SKM-1 treated with dmso at 0.1 percent for 144 hours (cell line): ENCODE data around the gene SCAMP1.

Experiments
- DNase-seq: peaks from one replicate; lab custom pipeline; 2025; ENCODE audit not compliant: unreplicated experiment; lab: John Stamatoyannopoulos, UW

SCAMP1 gene

DNA sequence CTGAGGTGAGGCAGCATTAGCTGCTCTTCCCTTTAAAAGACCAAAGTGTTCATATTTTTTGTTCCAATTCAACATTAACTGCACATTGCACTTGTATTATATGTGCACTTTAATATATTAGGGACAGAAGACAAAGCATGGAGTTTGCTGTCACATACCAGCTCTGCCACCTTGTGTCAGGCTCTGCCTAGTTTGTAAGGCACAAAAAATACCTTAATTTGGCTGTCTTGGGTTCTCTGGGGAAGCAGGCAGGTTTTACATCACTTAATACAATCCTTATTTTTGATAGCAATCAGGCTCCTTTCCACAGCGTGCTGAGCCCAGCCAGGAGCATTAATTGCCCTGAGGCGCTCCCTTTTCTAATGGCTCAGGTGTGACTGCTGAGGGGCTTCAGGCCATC is 131.8 kb downstream of the SCAMP1 start:
- no peak for DNase-seq

DNA sequence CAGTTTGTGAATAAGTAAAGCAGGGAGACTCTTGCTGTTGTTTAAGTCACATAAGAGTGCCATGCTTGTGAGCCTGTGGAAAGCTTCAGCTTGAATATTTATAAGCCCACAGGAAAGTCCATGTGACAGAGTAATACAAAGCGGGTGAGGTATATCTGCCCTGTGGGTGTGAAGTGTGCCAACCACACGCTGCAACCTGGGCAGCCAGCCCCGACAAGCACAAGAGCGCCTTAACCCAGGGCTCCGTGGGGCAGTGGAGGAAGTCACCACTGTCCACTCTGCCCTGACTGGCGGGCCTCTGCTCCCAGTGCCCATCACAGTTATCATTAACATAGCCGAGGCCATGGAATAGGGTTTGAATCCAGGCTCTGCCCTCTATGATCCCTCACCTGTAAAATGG is 132.2 kb downstream of the SCAMP1 start:
- no peak for DNase-seq

DNA sequence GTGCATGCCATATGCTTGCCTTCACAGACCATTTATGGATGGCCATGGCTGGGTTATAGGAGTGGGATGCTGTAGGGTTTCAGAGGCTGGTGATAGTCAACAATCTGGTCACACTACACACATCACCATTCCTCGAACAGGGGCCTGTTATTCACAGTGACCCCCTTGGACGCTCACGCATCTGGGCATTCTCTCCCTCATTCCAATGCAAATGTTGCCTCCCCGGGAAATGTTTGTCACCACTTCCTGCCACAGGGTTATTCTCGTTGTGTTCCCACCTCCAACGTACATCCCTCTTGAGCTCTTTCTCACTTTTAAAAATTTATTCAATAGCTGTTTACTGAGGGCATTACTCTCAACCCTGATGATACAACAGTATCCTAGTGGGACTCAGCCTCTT is 135.4 kb downstream of the SCAMP1 start:
- no peak for DNase-seq

DNA sequence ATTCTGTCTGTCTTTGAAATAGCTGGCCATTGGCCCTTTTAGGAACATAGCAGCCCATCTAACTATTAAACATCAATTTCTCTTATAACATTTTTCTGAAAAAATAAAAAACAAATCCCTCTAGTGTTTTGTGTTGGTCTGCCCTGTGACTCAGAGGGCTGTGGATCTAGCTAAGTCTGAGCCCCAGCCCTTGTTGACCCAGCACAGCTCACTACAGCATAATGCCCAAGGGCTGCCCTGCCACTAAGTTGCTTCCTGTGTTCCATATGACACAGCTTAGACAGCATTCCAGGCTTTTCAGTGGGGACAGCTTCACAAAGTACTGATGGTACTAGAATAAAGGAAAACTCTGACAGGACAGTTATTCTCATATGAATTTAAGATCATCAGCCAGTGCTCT is 136.0 kb downstream of the SCAMP1 start:
- no peak for DNase-seq

DNA sequence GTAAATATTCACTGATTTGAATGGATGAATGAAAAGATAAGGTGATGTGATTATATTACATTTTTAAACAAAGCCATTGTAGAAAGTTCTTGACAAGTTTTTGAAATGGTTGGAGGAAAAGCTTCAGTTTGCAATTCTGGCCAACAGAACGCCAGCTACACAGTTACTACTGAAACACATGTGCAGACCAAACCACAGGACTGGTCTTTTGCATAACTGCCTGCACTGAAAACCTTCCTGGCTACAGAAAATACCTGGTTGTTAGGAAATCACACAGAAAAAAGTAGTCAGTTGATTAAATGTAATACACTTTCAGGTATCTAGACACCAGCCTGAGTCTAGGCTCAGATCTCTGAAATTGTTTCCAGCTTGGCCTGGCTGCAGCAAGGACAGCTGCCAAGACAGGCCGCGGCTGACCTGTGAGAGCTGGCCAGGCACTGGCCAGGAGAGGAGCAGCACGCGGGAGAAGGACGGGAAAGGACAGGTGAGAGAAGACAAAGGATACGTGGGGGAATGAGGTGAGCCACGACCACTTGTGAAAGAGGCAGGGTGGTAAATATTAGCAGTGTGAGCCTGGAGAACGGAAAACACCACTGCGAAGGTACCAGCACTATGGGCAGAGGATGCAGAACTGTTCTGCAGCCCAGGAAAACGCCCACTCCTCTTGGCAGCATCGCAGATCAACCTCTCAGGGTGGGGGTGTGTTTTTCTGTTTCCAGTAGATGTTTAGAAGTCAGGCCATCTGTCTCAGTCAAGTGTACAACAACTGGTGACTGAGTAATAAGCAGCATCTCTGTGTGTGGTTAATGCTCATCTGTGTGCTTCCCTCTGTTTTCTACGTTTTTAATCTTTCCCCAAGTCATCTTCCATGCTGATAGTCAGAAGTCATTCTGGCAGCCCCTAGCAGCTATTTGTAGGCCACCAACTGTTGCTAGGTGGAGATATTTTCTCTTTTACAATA is 137.4 kb downstream of the SCAMP1 start:
- DNase-seq: no peak

DNA sequence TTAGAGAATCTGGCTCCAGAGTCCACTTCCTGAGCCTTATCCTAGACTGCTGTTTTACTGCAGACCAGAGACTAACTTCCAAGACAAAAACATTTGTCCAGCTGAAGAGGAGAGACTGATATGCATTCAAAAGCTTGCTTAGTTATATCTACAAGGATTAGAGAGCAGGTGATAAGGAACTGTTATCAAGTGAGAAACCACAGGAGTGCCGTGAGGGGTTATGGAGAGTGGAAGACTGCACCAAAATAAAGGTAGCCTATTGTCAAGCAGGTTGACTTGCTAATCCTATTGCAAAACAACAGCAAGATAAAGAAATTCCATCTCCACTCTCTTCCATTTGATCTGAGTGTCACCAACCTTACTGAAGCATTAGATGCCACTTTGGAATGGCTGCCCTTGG is 139.1 kb downstream of the SCAMP1 start:
- no peak for DNase-seq

DNA sequence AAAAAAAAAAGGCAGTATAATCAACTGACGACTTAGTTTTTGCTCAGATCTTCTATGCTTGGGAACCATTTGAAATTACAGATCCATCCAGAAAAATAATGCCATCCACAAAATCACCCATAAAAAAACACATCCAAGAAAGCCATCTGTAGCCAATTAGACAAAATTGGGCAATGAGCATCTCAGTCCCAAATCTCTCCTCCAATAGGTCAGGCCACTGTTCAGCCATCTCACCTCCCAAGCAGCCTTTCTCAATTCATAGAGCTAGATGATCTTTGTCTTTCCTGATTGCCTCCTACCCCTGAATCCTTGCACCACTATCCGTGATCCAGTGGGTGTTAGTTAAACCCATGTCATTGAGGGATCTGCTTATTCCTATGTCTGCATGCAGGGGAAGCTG is 139.6 kb downstream of the SCAMP1 start:
- DNase-seq: no peak

DNA sequence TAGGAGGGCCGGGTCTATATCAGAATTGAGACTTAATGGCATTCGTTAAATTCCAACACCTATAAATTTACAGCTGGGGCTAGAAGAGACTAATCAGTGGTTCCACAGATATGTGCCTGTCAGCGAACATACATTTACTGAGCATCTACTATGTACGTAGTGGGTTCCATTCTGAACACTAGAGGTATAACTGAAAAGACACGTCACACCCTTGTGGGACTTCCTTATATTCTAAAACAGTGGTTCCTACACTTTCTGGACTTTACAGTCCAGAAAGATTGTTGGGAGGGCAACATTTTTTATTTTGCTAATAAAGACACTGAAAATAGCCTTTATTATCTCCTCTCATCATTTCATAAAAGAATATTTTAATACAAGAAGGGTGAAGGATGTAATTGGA is 140.5 kb downstream of the SCAMP1 start:
- DNase-seq: no peak

DNA sequence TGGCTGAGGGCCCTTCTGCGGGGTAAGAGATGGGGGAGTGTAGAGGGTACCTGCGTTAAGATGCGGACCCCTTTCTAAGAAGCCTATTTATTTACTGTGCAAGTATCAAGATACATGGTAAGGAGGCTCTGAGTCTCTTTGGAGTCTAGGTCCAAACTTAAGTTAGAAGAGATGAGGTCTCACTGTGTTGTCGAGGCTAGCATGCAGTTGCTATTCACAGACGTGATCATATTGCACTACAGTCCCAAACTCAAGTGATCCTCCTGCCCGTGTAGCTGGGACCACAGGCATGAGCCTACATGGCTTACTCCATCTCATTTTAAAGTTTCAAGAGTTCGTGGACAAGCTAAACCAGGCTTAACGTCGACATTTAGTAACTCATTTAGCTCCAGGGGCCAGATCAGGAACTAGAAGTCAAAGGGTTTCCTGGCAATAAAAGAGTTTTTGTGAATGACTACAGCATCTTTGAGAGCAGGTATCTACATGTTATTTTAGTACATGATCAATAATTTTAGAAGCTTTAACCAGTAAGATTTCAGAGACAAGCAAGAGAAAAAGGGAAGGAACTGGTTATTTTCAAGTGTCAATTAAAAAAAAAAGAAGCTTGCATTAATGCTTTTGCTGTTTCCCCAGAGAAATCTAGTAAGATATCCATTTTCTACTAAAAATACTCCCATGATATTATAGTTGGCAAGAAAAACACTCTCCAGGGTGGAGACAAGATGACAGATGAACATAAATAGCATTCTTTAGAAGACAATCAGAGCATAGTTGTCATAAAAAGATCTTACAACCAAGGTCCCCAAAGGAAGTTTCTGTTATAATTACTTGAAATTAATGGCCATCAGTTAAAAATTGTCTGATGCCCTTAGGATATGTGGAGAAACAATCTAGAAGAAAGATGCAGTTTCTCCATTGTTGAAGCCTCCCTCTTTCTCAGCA is 141.3 kb downstream of the SCAMP1 start:
- no peak for DNase-seq

DNA sequence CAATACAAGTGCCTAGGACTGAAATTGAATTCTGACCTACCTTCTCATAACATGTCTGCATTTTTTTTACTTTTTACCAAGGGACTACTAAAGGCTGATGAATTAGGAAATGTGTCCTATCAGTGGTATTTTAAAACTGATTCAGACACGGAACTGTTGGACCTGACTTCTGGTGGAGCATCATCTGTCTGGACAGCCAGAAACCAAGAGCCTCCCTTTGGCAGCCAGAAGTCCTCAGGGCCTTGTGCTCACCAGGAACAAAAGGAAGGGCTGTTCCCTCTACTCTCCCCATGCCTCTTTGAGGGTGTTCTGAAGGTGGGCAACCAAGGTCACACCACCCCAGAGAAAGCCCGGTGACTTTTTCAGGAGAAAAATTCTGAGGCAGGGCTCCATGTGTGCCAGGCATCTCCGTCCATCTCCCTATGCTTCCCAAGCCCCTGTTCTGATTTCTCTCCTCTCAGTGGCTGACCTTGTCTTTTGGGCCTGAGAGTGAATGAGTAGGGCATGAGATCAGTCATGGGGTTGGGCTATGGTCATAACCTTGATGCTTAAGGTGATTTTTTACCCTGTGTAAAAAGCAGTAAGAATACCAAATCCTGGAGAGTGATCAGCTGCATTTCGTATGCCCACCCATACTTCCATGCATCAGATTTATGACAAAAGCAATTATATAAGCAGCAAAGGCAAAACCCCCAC is 143.7 kb downstream of the SCAMP1 start:
- DNase-seq: no peak

DNA sequence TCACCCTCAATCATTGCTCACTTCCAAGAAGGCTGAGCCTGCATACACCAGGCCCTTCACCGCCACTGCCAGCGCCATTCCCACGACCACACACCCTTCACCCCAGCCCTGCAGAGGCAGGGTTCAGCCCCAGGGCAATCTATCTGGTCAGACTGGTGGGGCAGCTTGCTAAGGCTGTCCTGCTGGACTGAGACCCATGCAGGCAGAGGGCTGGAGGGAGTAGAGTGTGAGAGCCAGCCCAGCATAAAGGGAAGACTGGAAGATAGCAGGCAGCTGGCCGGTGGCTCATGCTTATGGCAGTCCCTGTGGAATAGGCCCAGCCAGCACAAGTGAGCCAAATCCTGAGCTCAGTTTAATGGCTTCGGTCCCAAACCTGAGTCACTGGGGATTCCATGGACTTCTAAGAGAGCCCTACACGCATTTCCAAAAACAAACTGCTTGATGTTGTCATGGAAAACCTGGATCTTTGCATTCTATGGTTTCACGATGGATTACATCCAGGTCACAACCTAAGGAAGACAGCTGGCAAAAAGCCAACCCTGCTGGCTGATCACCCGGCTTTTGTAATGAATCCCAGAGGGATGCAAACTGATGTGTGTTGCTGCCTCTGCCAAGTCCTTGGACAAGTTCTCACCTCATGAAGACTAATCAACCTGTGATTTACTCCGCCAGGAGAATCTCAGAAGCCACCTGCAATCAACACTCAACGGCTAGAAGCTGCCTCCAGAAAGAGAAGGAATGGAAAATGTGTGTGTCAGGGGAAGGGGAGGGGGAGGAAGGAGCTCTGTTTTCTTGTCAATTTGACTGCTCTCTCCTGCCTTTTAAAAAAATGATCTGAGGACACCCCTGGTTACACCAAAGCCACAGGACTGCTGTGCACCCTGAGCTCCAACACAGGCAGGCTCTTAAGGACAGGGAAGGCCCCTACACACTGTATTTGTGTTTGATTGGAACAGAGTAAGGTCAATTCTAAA is 144.6 kb downstream of the SCAMP1 start:
- DNase-seq: no peak

DNA sequence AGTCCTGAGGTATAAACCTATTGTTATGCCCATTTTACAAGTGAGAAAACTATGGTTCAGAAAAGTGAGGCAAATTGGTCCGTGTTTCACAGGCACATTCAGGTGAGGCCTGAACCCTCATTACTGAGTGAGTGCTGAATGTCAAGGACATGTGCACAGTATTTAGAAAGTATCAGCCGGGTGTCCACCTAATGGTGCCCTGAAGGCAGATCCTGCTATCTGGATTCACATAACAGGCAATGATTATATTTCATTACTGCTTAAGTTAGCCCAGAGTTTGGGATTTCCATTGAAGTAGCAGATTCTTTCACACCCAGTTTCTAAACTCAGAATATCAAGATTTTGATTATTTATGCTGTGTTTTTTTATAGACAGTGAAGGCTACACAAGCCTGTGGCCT is 145.4 kb downstream of the SCAMP1 start:
- no peak for DNase-seq

DNA sequence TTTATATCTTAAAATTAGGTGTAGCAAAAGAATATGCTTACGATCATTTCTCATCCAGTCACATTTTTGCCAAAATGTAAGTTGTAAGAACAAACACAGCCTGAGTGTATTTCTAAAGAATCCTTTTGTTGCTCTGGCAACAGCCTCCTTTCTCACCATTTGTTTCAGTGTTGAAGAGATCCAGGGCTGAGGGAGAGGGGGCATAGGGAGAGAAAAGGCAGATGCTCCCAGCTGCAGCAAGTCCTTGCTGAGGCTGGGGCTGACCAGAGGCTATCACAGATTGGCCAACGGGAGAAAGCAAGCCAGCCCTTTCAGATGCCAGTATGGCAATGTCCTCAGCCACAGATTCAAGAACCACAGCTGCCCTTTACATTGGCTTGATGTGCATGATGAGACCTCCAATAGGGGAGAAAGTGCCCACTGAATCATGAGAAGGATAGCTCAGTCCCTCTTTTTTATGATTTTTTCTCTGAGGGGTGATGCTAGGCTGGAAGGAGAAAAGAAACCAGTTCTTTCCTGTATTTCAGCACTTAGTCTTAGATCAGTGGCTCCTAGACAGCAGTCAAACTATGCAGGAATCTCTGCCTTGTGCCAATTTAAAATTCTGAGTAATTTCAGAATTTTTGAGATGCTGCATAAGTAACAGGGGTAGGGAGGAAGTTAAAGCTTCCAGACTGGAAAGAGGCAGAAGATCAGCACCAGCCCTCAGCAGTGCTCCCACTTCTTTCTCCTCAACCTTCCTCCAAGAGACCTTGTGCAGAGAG is 146.0 kb downstream of the SCAMP1 start:
- no peak for DNase-seq

DNA sequence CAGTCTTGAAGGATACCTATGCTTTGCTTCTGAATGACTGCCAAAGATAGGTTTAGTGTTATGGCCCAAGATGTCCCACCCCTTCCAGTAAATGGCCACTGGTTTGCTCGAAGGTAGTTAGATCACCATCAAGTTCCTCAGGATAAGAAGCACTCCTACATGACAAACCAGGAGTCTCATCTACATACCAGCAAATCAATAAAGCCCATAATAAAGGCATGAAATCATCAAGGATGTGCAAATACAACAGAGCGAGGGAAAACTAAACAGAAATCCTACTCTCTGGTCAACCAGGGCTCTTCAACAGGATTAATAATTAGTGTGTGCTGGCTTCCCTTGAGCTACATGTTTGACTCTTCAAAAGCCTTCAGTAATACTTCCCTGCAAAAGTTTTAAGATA is 147.1 kb downstream of the SCAMP1 start:
- no peak for DNase-seq

DNA sequence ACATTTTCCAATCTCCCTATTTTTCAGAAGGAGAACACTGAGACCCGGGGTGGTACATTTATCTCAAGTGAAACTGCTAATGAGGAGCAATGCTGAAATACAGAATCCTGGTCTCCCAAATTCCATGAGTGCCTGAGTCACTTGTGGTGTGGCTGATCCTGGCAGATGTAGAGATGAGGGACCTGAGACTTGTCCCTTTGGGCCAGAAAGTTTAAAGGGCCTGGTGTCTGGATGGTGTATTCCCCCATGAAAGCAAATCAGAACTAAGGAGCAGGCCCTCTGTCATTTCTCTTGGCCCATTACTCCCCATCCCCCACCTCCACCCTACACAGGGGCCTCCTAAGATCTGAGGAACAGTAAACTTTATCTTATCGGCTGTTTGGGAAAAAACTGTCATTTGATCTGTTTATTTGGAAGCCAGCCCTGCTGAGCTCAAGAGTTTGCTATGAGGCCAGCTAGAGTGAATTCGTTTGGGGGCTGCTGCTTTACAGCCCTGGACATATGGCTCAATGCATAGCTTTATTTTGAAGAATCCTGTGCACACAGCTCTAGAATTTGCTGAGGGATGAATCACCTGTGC is 147.9 kb downstream of the SCAMP1 start:
- DNase-seq: no peak

DNA sequence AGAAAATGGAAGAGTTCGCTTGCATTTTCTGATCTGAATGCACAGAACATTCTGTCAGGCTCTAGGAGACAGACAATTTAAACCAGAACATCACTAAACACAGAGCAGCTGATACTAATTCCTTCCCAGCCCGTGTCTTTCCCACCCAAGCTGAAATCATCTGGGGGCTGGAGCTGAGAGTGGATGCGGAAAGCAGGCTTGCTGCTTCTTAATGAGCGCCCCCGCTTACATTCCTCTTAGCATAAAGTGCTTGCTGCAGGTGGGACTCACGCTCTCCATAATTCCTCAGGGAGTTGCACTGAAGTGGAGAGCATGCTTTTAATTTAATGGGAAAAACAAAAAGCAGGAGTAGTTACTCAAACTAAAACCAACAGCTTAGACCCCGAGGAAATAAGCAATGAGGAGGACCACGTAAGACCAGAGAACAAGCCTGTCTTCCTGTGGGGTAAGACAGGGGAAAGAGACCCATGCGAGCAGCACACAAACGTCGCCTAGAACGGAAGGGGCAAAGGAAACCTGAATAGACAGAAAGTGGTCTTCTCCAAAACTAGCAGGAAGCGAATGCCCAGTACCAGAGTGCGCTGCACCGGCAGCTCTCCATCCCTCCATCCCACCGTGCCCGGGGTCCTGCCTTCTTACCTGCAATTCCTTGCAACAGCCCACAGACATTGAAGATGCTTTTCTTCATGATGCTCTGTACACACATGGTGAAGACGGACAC is 148.9 kb downstream of the SCAMP1 start:
- DNase-seq: no peak

DNA sequence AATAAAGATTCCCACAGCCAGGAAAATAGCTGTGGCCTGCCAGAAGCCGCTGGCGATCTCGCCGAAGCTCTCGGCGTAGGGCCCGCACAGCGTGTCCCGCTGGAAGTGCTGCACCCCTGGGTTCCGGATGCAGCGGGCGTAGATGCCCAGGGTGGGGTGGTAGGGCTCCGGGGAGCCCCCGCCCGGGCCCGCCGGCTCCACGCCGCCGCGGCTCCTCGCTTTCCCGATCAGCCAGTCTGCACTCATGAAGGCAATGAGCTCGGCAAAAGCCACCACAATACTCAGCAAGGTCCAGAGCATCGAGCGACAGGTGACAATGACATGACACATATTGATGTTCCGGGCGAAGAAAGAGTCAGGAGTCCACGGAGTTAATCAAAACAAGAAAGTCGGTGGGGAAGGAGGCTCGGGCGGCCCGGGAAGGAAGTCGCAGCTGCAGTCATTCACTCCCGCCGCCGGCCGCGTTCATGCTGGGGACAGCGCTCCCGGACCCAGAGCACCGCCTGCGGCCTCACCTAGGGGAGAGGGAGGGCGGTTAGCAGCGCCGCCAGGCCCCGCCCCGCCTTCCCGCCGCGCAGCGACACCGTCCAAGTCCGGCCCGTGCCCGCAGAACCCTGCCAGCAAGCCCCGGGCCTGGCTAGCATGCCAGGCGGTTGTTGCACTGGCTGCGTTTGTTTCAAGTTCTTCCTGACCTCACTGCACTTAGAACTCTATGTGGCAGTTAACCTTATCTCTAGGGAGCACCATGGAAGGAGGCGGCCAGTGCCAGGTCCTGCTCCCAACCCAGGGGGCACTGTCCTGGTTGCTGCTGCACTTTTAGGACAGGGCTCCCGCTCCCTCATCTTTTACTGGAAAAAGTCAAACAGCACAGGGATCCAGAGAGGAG is 149.7 kb downstream of the SCAMP1 start:
- DNase-seq: peak; percentile 28
